Adrenal gland (tissue), 5 donors: ENCODE data around the gene DYSF.

Source experiments
- CTCF ChIP-seq, 6 experiments: fragments of 450-650 bp in 4 of 6; fragments of 200-600 bp in 2 of 6; sonication (generic) in 1 of 6; IDR thresholded peaks; 1 replicate in 5 of 6; 2 replicates in 1 of 6; pipeline versions ENCODE4 v1.5.1 to v1.8.0; 2016 to 2021; ENCODE audit warnings: antibody characterized with exemption in 6 of 6, mild to moderate bottlenecking in 2 of 6, moderate library complexity in 1 of 6
- POLR2A ChIP-seq, 2 donors: fragments of 450-650 bp; IDR thresholded peaks; one replicate each; pipeline ENCODE4 v1.6.1; 2017; ENCODE audit warnings: antibody characterized with exemption in 2 of 2, mild to moderate bottlenecking in 2 of 2, moderate library complexity in 1 of 2
- donor health status: DM: no; HTN: no; CAD: no.

DNA sequence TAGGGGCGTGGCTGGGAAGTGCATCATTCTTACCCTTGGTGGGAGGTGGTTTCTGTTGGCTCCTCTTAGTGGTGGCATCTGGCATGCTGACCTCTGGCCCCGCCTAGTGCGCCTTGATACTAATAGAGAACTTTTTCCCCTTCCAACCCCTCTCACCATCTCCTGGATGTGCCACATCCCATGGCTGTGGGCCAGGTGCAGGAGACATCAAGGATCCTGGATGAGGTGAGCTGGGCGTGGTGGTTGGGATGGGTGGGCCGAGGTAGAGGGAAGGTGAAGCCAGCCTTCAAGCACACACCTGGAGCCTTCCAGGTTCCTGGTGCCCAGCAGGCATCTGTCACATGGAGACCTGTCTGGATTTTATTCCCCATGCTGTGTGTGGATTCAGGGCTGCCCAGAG lies 149.2 kb downstream of the DYSF start:
- TF ChIP-seq POLR2A (IDR thresholded peaks at IDR 0.05) (no peak), CTCF (IDR thresholded peaks at IDR 0.05) (no peak)
